Fibroblast of skin of back (primary cell): ENCODE data around the gene LPO.

Experiments used
- DNase-seq: peaks from one replicate; pipeline ENCODE4 v3.0.0-alpha.2; 2013

Gene LPO

DNA sequence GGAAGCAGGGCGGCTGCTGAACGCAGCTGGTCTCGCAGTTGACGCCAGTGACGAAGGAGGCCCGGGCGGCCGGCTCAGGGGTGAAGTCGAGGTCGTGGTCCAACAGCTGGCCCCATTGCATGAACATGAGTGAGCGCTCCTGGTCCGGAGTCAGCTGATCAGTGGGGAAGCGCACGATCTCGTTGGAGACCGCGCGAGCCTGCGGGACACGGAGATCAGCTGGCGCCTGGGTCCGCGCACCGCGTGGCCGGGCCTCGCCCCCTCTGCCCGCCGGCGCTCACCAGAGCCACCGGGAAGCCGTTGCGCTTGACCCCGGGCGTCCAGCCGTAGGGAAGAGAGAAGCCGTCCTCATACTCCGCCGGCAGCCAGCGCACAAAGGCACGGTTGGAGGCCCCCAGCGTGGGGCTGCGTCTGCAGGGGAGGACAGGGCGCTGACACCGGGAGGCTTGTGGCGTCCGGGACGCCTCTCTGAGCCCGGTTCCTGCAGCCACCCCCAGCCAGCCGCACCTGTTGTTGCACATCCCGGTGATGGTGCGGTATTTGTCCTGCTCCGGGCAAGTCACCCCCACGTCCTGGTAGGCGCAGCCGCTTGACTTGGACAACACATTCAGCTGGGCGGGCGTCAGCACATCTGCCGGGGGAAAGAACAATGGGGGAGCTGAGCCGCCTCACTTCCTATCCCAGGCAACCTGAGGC lies 40.8 kb downstream of the LPO start:
- DNase-seq = no peak

- no peak for DNase-seq
These were observed 41.5 kb downstream of the LPO start for GRCh38 chr17:58279736-58280479.

DNA sequence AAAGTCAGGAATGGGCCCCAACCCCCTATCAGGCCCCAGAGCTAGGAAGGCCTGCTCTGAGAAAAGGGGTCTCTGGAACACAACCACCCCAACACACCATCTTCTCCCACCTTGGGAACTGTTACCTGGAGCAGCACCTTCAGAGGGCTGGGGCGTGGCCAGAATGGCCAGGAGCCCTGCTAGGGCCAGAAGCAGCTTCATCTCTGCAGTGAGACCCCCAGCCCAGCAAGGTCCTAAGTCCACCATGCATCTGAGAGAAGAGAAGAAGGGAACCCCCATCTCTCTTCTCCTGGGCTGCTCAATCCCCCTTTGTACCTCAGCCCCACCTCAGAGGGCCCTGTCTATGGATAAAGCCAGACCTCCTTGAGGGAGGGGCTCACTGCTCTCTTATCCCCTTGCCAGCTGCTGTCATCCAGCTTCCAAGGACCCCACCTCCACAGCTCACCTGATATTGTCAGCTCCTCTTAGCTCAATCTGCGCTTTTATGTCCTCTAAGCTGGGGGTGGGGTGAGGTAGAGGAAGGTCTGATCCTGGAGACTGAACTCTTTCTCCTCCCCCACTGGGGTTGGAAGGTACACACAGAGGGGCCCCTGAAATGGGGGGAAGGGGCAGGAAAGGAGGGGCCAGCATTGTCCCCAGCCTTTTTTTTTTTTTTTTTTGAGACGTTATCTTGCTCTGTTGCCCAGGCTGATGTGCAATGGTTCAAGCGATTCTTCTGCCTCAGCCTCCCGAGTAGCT lies 42.3 kb downstream of the LPO start, which contains the start of gene MPO:
MPO (minus strand) TSS at position 456 of the 738 bp plus-strand sequence; CDS start at position 279, 177 bp downstream.
- DNase-seq = no peak

DNA sequence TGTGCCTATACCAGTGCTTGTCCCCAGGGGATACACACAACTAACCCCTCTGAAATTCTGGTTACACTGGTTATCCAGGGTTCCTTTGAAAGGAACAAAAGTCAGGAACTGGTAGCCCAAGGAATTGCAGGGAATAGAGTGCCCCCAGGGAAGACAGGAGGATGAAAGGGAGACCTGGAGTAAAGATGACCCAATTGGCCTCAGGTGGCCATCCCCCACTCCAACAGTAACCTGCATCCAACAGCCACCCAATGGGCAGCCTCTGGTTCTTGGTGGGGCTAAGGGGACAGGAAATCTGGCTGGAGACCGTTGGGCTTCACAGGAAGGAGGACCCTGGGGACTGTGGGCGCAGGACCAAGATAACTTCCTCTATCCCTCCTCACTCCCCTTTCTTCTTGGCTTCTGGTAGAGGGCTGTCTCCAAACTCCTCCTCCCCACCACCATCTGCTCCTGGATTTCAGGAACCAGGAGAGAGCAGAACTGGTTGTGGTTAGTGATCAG lies 43.2 kb downstream of the LPO start:
- DNase-seq = no peak

DNA sequence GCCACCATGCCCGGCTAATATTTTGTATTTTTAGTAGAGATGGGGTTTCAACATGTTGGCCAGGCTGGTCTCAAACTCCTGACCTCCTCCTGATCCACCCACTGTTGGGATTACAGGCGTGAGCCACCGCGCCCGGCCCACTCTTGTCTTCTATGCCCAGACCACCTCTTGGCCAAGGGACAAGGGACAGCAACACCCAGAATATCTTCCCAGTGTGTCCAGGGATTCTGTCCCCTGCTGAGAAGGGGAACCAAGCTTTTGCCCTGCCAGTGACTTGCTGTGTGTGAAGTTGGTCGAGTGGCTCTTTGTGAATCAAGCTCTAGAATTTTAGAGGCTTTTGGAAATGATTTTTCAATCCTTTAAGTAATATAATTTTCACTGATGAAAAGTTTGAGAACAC lies 44.1 kb downstream of the LPO start:
- no peak for DNase-seq

GRCh38 chr17:58283674-58284612 lies 45.6 kb downstream of the LPO start:
- DNase-seq = no peak

GRCh38 chr17:58284613-58285421 lies 46.4 kb downstream of the LPO start:
- no peak for DNase-seq

GRCh38 chr17:58285422-58285810 lies 47.0 kb downstream of the LPO start:
- peak; percentile 14 for DNase-seq

- no peak for DNase-seq
These were observed 51.5 kb downstream of the LPO start for GRCh38 chr17:58289869-58290268.

GRCh38 chr17:58291246-58291645 lies 52.9 kb downstream of the LPO start:
- no peak for DNase-seq

DNA sequence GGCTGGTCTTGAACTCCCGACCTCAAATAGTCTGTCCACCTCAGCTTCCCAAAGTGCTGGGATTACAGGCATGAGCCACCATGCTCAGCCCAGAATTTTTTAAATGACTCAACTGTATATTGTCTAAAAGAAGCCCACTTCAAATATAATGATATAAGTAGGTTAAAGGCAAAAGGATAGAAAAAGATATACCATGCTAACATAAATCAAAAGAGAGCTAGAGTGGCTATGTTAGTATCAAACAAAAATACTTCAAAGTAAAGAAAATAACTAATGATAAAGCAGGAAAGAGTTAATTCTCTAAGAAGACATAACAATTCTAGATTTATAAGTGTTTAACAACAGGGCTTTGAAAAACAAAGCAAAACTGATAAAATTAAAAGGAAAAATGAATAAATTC lies 55.6 kb downstream of the LPO start:
- no peak for DNase-seq

DNA sequence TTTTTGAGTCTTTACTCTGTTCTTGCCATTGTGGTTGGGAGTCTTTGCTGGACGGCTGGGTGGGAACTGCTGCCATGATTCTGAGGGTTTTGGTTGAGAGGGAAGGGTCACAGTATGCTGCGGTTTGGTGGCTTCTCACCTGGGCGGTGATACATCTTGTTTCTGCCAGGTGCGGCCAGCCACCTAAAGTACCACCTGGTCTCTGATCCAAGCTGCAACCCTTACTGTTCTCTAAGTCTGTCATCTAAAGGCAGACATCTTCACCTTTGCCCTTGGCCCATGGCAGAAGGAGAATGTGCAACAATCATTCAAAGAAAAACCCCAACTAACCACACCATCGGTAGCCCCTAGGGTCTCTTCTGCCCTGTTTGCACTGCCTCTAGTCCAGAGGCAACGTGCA lies 62.0 kb downstream of the LPO start:
- no peak for DNase-seq

DNA sequence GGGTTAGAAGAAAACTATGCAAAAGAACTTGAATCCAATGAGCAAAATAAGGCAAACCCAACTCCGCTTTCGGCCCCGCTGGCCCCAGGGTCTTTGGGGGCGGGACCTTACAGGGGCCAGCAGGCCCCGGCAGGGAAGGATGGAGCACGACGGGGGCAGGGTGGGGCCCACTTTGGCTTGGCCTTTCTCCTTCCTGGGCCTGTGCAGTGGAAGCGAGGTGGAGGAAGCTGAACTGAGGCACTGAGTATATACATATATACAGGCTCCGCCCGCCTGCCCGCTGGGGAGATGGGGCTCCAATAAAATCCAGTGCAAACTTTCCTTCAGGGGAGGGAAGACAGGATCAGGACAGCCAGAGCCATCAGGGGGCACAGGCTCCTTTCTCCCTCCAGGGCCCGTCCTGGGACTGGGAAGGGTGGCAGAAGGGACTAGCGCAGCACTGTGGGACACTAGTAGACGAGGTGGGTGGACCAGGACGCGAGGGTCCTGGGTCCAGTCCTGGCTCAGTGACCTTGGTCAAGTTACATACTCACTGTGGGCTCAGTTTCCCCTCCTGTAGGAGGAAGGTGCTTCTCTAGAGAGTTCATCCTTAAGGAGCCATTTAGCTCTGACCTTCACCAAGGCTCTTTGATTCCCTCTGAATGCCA lies 63.2 kb downstream of the LPO start:
- DNase-seq = no peak

DNA sequence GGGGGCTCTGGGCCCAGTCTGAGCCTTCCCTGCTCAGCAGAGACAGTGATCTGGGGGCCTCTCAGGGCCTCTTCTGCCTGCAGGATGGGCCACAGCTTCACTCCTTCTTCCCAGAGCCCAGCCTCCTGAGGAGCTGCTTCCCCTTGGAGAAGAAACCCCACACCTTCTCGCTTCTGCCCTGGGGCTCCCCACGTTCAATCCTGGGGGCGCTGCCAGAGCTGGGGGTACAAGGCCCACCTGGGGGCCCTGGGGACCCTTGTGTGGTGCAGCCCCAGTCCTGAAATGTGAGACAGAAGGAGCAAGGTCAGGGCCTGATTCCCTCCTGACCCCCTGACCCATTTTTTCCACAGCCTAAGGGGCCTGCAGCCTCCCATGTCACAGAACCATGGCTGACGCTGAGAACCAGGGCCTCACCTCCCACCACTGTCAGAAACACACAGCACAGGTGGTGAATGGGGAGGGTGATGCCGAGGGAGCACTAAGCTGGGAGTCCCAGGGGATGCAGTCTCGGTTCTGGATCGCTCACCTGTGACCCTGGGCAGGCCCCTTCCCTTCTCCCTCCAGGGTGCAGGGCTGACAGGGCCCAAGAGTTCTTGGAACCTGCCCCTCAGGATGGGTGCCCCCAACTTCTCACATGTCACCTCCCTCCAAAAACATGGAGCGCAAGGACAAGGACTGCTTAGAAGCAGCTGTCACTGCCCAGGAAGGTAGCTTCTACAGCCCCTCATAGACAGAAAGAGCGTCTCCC lies 64.0 kb downstream of the LPO start:
- DNase-seq = no peak

- DNase-seq = no peak
These were observed 64.7 kb downstream of the LPO start for GRCh38 chr17:58302919-58303585.

- DNase-seq = peak; percentile 36
These were observed 65.8 kb downstream of the LPO start for GRCh38 chr17:58303971-58304749.

DNA sequence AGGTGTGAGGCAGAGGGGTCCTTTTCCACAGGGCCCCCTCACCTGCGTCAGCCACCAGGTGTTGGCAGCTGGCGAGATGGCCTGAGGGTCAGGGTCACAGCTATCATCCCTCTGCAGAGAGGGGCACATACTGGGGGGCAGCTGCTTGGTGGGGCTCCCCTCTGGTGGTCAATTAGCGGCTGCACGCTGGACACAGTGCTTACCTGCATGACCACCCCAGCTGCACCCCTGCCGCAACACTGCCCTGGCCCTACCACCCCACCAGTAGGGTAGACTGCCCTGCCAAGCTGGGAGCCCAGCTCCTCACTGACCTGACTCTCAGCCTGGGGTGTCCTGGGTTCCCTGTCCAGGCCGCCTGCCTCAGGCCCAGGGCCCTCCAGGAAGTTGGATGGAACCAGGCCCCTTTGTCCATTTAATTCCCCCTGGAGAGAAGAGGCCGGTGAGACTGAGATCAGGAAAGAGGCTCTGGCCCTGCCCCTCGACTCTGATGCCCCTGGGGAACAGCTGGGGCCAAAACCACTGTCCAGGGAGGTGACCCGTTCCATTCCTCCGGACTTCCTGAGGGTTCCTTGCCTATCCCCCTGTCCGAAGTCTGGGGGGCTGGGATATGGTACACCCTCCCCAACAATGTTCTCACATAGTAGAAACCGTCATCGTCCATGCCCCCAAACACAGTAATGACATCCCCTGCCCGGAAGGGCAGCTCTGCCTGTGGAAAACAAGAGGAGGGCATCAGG lies 66.5 kb downstream of the LPO start:
- DNase-seq = no peak

GRCh38 chr17:58305626-58306025 lies 67.2 kb downstream of the LPO start:
- no peak for DNase-seq
